IPS-NIHi11 (cell line): Measurements from ENCODE around the gene RNF227.
A peak's percentile ranks its signal among the peaks of the same experiment; 100 is the strongest.
"Not testable (repeated sequence)": the region's sequence is repeated elsewhere in the genome, so short reads cannot be mapped to it uniquely, and the experiment has no call there.

Source experiments
- DNase-seq: peaks from one replicate; pipeline ENCODE4 v3.0.0; 2012; ENCODE audit warnings: mixed read lengths, low spot score

Gene RNF227

DNA sequence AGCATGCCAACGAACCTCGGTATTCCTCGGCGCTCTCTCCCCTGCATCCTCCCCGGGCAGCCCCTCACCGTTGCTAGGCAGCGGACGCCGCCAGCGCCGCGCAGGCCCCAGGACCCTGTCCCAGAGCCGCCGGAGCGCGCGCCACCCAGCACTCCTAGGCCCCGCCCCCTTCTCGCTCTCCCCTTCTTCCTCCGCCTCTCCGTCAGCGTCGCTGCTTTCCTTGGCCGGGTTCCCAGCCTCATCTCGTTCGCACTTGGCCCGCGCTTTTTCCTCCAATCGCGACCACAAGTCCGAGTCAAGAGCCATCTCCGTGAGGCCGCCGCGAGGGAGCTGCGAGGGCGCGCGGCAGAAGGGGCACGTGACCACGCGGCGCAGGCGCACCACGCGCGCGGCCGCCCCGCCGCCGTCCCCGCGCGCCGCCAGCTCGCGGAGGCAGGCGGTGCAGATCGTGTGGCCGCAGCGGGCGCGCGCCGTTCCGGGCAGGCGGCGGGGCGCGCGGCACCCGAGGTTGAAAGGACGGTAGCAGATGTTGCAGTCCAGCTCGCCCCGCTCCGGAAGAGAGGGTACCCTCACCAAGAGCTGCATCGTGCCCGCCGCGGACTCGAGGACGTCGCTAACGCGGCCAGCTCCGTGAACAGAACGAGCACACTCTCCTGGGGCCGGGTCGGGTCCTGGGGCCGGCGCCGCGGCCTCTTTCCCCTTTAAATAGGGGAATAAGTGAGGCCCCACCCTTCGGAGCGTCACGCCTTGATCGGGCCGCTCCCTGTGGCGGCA is at the start of gene RNF227:
Gene RNF227 (minus strand): TSS at position 679 of the 774 bp plus-strand sequence. CDS start 94 bp downstream, at position 585.
- DNase-seq: peak; percentile 85

DNA sequence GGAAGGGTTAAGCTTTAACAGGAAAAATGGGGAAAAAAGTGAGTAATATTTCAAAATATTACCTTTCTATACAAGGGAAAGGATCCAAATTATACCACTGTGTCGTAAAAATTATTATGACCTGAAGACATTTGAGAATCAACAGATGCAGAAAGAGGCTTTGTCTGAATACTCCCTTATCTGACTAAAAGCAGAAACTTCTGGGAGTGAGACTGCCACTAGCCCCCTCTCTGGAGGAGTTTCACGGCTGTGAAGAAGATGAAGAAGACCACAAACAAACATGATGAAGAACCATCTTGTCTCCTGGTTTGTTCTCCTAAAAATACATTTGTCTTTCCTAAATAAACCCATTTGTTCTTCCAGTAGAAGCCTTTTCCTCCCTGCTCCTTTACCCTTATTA is 45.3 kb upstream of the RNF227 start:
- no peak for DNase-seq

- no peak for DNase-seq
These were observed 43.6 kb upstream of the RNF227 start for GRCh38 chr17:7959503-7960253.

DNA sequence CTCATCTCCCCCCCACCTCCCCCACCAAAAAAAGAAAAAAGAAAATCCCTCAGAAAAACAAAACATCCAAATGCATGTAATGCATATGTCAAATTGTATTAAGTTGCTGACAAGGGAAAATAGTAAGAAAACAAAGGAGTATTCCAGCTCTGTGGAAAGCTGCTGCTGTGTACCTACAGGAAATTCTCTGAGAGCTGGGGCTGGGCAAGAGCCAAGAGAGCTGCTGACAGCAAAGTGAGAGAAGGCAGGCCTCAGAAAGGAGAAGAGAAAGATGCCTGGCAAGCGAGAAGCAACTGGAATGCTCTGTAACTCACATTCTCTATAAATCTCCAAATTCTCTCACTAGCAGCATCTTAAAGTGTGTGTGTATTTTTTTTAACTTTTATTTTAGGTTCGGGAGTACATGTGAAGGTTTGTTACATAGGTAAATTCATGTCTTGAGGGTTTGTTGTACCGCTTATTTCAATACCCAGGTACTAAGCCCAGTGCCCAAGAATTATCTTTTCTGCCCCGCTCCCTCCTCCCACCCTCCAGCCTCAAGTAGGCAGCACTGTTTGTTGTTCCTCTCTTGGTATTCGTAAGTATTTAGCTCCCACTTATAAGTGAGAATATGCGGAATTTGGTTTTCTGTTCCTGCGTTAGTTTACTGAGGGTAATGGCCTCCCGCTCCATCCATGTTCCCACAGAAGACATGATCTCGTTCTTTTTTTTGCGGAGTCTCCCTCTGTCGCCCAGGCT is 40.3 kb upstream of the RNF227 start:
- DNase-seq: no peak

GRCh38 chr17:7955414-7956227 is 39.5 kb upstream of the RNF227 start:
- no peak for DNase-seq

- DNase-seq: not testable (repeated sequence)
These were observed 37.2 kb upstream of the RNF227 start for GRCh38 chr17:7953266-7953665.

DNA sequence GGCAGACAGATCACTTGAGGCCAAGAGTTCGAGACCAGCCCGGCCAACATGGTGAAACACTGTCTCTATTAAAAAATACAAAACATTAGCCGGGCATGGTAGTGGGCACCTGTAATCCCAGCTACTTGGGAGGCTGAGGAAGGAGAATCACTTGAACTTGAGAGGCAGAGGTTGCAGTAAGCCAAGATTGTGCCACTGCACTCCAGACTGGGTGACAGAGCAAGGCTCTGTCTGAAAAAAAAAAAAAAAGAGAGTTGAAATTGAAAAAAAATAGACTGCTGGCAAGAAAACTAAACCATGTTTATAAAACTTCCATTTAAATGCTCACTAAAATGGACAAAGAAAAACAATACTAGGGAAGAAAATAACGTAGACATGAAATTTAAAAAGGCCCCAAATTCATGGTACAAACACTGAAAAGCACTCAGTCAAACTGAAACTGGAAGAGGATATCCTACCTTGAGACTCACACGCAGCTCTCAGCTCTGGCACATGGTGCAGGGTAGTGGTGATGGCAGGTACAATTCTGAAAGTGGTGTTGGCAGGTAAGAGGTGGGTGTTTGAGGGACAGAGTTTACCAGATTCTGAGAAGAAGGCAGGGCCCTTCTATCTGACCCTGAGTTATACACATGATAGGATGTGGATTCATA is 35.2 kb upstream of the RNF227 start:
- DNase-seq: no peak

GRCh38 chr17:7950578-7950977 is 34.5 kb upstream of the RNF227 start:
- DNase-seq: no peak

DNA sequence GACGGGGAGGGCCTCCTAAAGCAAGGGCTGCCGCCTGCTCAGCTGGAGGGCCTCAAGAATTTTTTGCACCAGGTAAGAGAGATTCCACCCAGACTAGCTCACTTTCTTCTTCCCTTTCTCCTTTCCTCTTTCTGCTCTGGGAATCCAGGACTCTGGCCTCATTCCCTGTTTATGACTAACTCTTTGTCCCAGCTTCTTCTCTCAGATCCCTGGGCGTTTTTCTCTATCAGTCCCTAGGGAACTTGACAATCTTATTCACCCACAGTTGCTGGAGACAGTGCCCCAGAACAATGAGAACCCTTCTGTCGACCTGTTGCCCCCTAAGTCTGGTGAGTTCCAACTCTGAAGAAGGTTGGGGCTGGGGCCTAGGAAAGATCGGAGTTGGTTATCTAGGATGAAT is 31.6 kb upstream of the RNF227 start:
- DNase-seq: no peak

DNA sequence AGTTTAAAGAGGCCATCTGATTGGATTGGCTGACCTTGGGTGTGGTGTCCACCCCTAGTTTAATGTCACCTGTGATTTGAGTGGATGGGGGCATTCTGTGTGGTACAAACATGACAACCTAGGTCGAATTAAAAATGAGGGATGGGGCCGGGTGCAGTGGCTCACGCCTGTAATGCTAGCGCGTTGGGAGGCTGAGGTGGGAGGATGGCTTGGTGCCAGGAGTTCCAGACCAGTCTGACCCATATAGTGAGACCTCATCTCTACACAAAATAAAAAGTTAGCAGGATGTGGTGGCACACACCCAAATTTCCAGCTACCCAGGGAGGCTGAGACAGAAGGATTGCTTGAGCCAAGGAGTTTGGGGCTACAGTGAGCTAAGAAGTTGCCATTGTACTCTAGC is 30.4 kb upstream of the RNF227 start:
- DNase-seq: no peak

- DNase-seq: no peak
These were observed 29.6 kb upstream of the RNF227 start for GRCh38 chr17:7945651-7946050.

GRCh38 chr17:7944326-7944725 is 28.2 kb upstream of the RNF227 start:
- no peak for DNase-seq

DNA sequence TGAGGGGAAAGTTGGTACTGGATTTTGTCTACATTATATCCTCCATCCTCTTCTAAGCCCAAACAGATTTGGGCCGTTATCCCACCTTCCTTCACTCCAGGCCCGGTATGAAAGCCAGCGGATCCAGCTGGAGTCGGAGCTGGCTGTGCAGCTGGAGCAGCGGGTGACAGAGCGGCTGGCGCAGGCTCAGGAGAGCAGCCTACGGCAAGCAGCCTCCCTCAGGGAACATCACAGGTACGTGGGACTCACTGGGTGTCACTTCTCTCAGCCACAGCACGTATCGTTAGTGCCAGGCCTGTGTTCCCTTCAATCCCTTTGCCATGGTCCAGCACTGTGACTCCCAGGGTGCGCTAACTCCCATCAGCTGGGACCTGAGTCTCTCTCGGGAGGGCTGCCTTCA is 27.2 kb upstream of the RNF227 start:
- DNase-seq: no peak

GRCh38 chr17:7940743-7941142 is 24.7 kb upstream of the RNF227 start:
- no peak for DNase-seq

- no peak for DNase-seq
These were observed 23.9 kb upstream of the RNF227 start for GRCh38 chr17:7940034-7940433.

- DNase-seq: no peak
These were observed 19.8 kb upstream of the RNF227 start for GRCh38 chr17:7935859-7936258.

DNA sequence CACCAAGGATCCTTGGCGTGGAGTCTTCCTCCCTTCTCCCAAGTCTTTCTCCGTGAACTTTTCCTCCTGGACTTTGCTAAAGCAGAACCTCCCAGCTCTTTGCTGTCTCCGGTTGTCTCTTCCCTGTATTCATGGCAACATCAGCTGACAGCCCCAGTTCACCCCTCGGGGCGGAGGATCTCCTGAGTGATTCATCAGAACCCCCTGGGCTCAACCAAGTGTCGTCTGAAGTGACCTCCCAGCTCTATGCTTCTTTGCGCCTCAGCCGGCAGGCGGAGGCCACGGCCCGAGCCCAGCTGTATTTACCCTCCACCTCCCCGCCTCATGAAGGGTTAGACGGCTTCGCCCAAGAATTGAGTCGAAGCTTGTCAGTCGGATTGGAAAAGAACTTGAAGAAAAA is 16.9 kb upstream of the RNF227 start:
- peak; percentile 70 for DNase-seq

DNA sequence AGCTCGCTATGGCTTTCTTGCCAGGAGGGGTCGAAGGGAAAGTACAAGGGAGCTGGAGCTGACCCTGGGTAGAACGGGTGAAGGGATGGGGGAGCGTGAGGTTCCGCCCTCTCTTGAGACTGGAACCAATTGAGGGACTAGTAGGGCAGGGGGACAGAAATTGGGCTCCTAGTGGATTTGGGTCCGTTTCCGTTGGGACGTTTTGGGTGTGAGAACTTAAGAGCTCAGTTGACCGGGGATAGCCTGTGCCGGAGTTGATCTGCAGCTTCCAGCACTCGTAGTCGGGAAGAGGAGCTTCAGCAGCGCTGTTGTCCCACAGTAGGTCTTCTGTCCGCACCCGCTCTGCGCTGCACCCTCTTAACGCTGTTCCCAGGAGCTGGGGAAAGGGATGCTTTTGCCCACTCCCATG is 16.4 kb upstream of the RNF227 start:
- peak; percentile 57 for DNase-seq

DNA sequence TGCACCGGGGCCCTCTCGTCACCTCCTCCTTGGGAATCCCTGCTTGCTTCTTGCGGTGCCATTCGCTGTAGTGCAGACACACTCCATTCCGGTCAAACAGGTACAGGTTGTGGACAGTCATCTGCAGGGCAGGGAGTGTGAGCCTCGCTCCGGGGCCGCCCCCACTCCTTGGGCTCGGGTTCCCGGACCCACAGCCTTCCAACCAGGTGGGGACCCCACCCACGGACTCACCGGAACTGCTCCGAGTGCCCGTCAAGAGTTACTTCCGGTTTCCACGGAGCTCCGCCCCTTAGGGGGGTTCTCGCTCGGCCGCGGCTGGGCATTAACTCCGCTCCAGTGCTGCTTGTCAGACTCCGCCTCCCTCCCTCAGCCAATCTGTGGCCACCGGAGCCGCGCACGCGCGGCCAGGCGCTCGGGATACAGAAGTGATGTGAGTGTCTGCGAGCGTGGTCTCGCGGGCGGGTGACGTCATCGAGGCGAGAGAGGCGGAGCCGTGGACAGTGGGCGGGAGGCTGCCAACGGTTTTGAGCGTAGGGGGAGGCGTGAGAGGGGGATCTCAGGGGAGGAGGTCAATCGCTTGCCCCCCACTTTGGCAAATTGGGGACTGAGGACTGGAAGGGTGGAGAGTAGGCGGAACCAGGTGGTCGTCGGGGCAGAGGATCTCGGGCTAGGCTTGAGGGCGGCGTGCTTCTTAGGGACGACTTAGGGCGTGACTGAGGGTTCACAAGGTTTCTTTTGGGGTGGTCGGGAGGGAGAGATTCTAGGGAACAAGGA is 15.8 kb upstream of the RNF227 start, which contains the start of the genes CNTROB and TRAPPC1:
Gene CNTROB (plus strand): TSS at position 498 of the 774 bp plus-strand sequence. CDS start 874 bp downstream, outside the sequence.
Gene TRAPPC1 (minus strand): TSS at position 238 of the 774 bp plus-strand sequence. CDS start 117 bp downstream, at position 121.
- DNase-seq: peak; percentile 99
